Measurements from ENCODE around the gene PIAS2.
"Not testable (repeated sequence)": the region's sequence is repeated elsewhere in the genome, so short reads cannot be mapped to it uniquely, and the experiment has no call there.

Gene PIAS2

GRCh38 chr18:46899274-46899948, 17.9 kb downstream of the PIAS2 start:
- no peak for DNase-seq

GRCh38 chr18:46894124-46894523, 23.2 kb downstream of the PIAS2 start:
- no peak for DNase-seq

GRCh38 chr18:46893360-46893759, 23.9 kb downstream of the PIAS2 start:
- no peak for DNase-seq

- no peak for DNase-seq
These were observed 24.5 kb downstream of the PIAS2 start for GRCh38 chr18:46892842-46893241.

GRCh38 chr18:46891742-46892214, 25.5 kb downstream of the PIAS2 start:
- no peak for DNase-seq

- no peak for DNase-seq
These were observed 28.3 kb downstream of the PIAS2 start for GRCh38 chr18:46888965-46889364.

GRCh38 chr18:46886893-46887292, 30.4 kb downstream of the PIAS2 start:
- no peak for DNase-seq

GRCh38 chr18:46883180-46883579, 34.1 kb downstream of the PIAS2 start:
- no peak for DNase-seq

- DNase-seq: no peak
These were observed 39.8 kb downstream of the PIAS2 start for GRCh38 chr18:46877329-46877987.

GRCh38 chr18:46868169-46868921, 49.0 kb downstream of the PIAS2 start:
- no peak for DNase-seq

GRCh38 chr18:46867367-46868143, 49.8 kb downstream of the PIAS2 start:
- no peak for DNase-seq

GRCh38 chr18:46866523-46866922, 50.8 kb downstream of the PIAS2 start:
- no peak for DNase-seq

GRCh38 chr18:46865245-46865644, 52.1 kb downstream of the PIAS2 start:
- DNase-seq: not testable (repeated sequence)

GRCh38 chr18:46859855-46860254, 57.5 kb downstream of the PIAS2 start:
- DNase-seq: no peak

- DNase-seq: no peak
These were observed 59.0 kb downstream of the PIAS2 start for GRCh38 chr18:46858290-46858689.

GRCh38 chr18:46856973-46857372, 60.3 kb downstream of the PIAS2 start:
- no peak for DNase-seq

- DNase-seq: no peak
These were observed 68.3 kb downstream of the PIAS2 start for GRCh38 chr18:46849007-46849406.

GRCh38 chr18:46843372-46843771, 73.9 kb downstream of the PIAS2 start:
- DNase-seq: no peak

GRCh38 chr18:46842583-46842982, 74.7 kb downstream of the PIAS2 start:
- no peak for DNase-seq

- no peak for DNase-seq
These were observed 83.4 kb downstream of the PIAS2 start for GRCh38 chr18:46833899-46834298.

- DNase-seq: no peak
These were observed 84.5 kb downstream of the PIAS2 start for GRCh38 chr18:46832849-46833248.

- not testable (repeated sequence) for DNase-seq
These were observed 84.9 kb downstream of the PIAS2 start for GRCh38 chr18:46832422-46832821.

GRCh38 chr18:46831434-46831833, 85.9 kb downstream of the PIAS2 start:
- DNase-seq: no peak

All from activated CD4-positive, alpha-beta T cell treated with anti-CD3 and anti-CD28 coated beads for 4 hours (primary cell).